ENCODE measurements around the gene DCAF12. TPM values are rescaled to one million over a fixed set of nuclear protein-coding genes. Genes with fewer than 3 reads are reported as not detected.

The DCAF12 gene
- total and polyA plus RNA-seq, 2 donors = 17.9 to 18.6 TPM

DNA sequence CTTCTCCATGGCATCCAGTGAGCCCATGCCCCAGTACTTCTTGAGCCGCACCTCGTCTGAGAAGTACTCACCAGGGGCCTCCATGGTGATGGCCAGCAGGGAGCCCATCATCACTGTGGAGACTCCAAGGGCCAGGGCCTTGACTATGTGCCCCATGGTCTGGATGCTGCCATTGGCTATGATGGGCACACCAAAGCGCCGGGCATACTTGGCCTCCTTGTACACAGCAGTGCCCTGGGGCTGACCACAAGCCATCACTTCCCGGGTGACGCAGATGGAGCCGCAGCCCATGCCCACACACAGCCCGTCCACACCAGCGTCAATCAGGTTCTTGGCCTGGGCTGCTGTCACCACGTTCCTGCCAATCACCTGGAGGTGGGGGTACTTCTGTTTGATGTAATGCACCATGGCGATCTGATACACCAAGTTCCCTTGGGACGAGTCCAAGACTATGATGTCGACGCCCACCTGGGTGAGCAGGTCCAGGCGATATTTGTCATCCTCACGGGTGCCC is 7.0 kb upstream of the DCAF12 start:
- no peaks in the 10 kb centered on the region for H3K4me1 ChIP-seq (ENCODE audit: control insufficient read depth in 2 of 2, insufficient read depth in 2 of 2, low read length in 2 of 2)
- WGBS = 98% methylated on average over 16 of the region's 16 CpGs
- H3K9me3 ChIP-seq (ENCODE audit: control insufficient read depth in 2 of 2, insufficient read depth in 1 of 2, low read length in 1 of 2) = no peaks in the 10 kb centered on the region
- H3K4me3 ChIP-seq (ENCODE audit: low read length in 2 of 2) = no peak overlapping the region
- H3K36me3 ChIP-seq (ENCODE audit: control insufficient read depth in 2 of 2, insufficient read depth in 2 of 2, low read length in 1 of 2) = no peaks in the 10 kb centered on the region
- no peaks in the 10 kb centered on the region for H3K27me3 ChIP-seq (ENCODE audit: control insufficient read depth in 2 of 2, insufficient read depth in 1 of 2, low read length in 1 of 2)
- DNase-seq (ENCODE audit: low read depth in 6 of 9, low spot score in 9 of 9) = no peak
- no peak overlapping the region for H3K27ac ChIP-seq (ENCODE audit: low read depth in 1 of 2, low read length in 1 of 2)

DNA sequence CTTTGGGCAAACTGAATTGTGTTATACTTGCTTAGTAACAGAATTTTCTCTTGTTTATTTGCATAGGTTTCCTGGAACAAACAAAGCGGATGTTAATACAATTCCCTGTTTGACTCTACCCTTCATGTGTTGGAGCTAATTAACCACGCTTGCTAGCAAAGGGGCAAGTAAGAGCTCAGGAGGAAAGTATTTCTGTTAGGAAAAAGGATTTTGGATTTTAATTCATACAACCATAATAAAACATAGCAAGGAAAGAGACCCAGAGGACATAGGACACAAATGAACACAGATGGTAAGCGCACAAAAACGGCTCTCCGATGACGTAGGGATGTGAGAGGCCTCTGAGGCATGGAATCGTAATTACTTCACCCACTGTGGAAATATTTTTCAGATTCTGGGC is 5.1 kb upstream of the DCAF12 start:
- H3K4me3 ChIP-seq (ENCODE audit: low read length in 2 of 2) = no peak overlapping the region
- no peaks in the 10 kb centered on the region for H3K27me3 ChIP-seq (ENCODE audit: control insufficient read depth in 2 of 2, insufficient read depth in 1 of 2, low read length in 1 of 2)
- DNase-seq (ENCODE audit: low read depth in 6 of 9, low spot score in 9 of 9) = no peak
- H3K4me1 ChIP-seq (ENCODE audit: control insufficient read depth in 2 of 2, insufficient read depth in 2 of 2, low read length in 2 of 2) = peaks cover 0 to 4% of the 10 kb centered on the region in 2 donors
- H3K27ac ChIP-seq (ENCODE audit: low read depth in 1 of 2, low read length in 1 of 2) = no peak overlapping the region
- WGBS = 98% methylated on average over 7 of the region's 7 CpGs
- no peaks in the 10 kb centered on the region for H3K9me3 ChIP-seq (ENCODE audit: control insufficient read depth in 2 of 2, insufficient read depth in 1 of 2, low read length in 1 of 2)
- H3K36me3 ChIP-seq (ENCODE audit: control insufficient read depth in 2 of 2, insufficient read depth in 2 of 2, low read length in 1 of 2) = no peaks in the 10 kb centered on the region

DNA sequence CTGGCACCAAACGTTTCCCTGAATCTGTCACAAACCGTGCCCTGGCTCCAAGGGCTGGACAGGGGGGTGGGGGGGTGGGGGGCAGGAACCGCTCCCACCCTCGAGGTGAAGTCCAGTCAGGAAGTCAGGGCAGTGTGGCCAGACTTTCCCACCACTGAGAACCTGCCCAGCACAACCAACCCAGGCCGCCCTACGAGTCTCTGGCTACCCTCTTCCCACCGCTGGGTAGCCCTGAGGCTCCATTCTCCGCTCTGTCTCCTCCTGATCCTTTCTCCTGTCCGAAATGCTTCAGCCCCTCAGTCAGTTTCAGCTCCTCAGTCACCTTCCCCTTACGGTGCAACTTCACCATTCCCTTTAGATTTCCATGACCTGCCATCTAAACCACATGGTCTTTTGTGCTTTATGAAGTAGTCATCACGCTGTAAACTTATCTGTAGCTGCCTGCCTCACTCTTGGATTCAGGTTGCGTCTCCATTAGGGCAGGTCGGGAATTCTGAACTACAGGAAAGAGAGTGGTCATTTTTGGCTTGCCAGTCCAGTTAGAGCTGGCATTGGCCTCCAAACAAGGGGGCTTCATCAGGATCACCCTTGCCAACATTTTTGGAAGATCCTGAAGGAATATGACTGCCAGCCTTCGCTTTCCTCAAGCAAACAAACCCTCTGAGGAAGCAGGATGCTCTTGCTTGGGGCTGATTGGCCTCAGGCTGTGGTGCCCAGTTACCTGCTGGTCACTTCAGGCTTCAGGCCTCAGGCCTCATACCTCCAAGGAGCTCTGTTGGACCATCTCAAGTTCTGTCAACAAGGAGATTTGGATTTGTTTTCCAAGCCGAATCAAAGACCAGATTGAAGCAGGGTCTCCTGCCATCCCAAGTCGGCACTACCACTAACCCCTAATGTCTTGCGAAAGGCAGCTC is 794 bp upstream of the DCAF12 start:
- Histone ChIP-seq H3K4me3 (ENCODE audit: low read length in 2 of 2) (peak overlapping the region; percentile 99), H3K4me1 (ENCODE audit: control insufficient read depth in 2 of 2, insufficient read depth in 2 of 2, low read length in 2 of 2) (peaks cover 11 to 20% of the 10 kb centered on the region in 2 donors), H3K9me3 (ENCODE audit: control insufficient read depth in 2 of 2, insufficient read depth in 1 of 2, low read length in 1 of 2) (peaks cover 0 to 3% of the 10 kb centered on the region in 2 donors), H3K27ac (ENCODE audit: low read depth in 1 of 2, low read length in 1 of 2) (peak overlapping the region; percentile 93 to 94), H3K36me3 (ENCODE audit: control insufficient read depth in 2 of 2, insufficient read depth in 2 of 2, low read length in 1 of 2) (peaks cover 9 to 22% of the 10 kb centered on the region in 2 donors), H3K27me3 (ENCODE audit: control insufficient read depth in 2 of 2, insufficient read depth in 1 of 2, low read length in 1 of 2) (no peaks in the 10 kb centered on the region)
- DNase-seq (ENCODE audit: low read depth in 6 of 9, low spot score in 9 of 9) = no peak
- 78% methylated on average over 17 of the region's 17 CpGs for WGBS

DNA sequence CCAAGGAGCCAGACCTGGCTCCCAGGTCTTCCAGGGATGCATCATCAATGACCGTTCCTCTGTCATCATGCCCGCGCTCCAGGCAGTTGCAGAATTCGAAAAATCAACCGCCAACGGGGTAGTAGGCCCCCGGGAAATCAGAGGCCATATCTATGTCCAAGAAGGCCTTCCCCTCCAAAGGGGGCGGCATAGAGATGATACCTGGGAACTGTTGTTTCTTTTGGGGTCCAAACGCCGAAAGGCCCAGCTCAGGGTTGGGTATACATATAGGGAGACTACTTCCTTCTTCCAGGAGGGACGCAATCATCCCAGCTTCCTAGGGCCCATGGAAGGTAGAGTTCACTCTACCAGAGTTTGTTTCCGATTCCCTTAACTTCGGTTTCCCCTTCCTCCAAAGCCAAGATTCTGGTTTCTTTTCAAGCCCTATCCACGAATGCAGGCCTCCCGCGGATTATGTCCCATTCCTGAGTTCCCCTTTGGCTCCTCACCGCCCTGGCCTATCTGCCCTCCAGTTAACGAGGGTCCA is 754 bp downstream of the DCAF12 start:
- WGBS = 2% methylated on average over 18 of the region's 18 CpGs

DNA sequence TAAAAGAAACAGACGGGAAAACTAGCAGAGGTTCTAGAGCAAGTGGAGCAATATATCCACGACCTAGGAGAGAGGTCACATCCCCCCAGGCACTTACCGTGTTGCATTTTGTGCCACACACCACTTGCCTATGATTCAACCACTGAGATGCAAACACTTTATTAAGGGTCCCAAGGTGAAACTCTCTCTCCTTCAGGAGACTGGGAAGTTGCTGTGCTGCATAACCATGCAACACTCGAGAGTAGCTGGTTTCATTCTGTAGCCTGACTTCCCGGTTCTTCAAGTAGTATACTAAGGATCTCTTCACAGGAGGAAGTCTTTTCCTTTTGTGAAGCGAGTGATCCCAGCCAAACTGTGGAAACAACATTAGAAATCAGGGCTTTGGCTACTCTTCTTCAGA is 1.6 kb downstream of the DCAF12 start:
- Histone ChIP-seq H3K27me3 (ENCODE audit: control insufficient read depth in 2 of 2, insufficient read depth in 1 of 2, low read length in 1 of 2) (no peaks in the 10 kb centered on the region), H3K4me3 (ENCODE audit: low read length in 2 of 2) (peak overlapping the region; percentile 99), H3K36me3 (ENCODE audit: control insufficient read depth in 2 of 2, insufficient read depth in 2 of 2, low read length in 1 of 2) (peaks cover 20 to 37% of the 10 kb centered on the region in 2 donors), H3K27ac (ENCODE audit: low read depth in 1 of 2, low read length in 1 of 2) (peak overlapping the region in 1 of 2 donors; percentile 93), H3K9me3 (ENCODE audit: control insufficient read depth in 2 of 2, insufficient read depth in 1 of 2, low read length in 1 of 2) (peaks cover 0 to 3% of the 10 kb centered on the region in 2 donors), H3K4me1 (ENCODE audit: control insufficient read depth in 2 of 2, insufficient read depth in 2 of 2, low read length in 2 of 2) (peaks cover 11 to 20% of the 10 kb centered on the region in 2 donors)
- 35% methylated on average over 6 of the region's 6 CpGs for WGBS
- DNase-seq (ENCODE audit: low read depth in 6 of 9, low spot score in 9 of 9) = no peak

More for the DNA sequence above, 754 bp downstream of the DCAF12 start:
- DNase-seq (ENCODE audit: low read depth in 6 of 9, low spot score in 9 of 9) = peak in 2 of 9 donors; percentile 15 to 41
- Histone ChIP-seq H3K27ac (ENCODE audit: low read depth in 1 of 2, low read length in 1 of 2) (peak overlapping the region; percentile 93 to 94), H3K36me3 (ENCODE audit: control insufficient read depth in 2 of 2, insufficient read depth in 2 of 2, low read length in 1 of 2) (peaks cover 16 to 34% of the 10 kb centered on the region in 2 donors), H3K4me3 (ENCODE audit: low read length in 2 of 2) (peak overlapping the region; percentile 99), H3K27me3 (ENCODE audit: control insufficient read depth in 2 of 2, insufficient read depth in 1 of 2, low read length in 1 of 2) (no peaks in the 10 kb centered on the region), H3K4me1 (ENCODE audit: control insufficient read depth in 2 of 2, insufficient read depth in 2 of 2, low read length in 2 of 2) (peaks cover 11 to 20% of the 10 kb centered on the region in 2 donors), H3K9me3 (ENCODE audit: control insufficient read depth in 2 of 2, insufficient read depth in 1 of 2, low read length in 1 of 2) (peaks cover 0 to 3% of the 10 kb centered on the region in 2 donors)

DNA sequence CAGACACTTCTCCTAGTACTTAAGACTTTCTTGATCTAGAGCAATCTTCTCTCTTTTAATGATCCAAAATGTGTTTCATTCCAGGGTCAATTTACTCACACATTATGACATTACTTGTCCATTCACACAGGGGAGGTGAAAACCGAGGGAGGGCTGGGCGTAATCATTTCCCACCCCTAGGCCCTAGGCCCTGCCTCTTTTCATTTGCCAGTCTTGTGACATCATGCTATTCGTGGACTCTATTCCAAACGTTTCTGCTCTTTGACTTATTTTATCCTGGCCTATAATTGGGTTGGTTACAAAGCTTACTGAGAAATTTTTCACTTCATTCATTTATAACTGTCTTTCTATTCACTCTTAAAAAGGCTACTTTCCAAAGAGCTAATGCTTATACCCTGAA is 2.4 kb downstream of the DCAF12 start:
- Histone ChIP-seq H3K4me1 (ENCODE audit: control insufficient read depth in 2 of 2, insufficient read depth in 2 of 2, low read length in 2 of 2) (peaks cover 11 to 20% of the 10 kb centered on the region in 2 donors), H3K4me3 (ENCODE audit: low read length in 2 of 2) (no peak overlapping the region)
- 31% methylated on average over 4 of the region's 4 CpGs for WGBS

DNA sequence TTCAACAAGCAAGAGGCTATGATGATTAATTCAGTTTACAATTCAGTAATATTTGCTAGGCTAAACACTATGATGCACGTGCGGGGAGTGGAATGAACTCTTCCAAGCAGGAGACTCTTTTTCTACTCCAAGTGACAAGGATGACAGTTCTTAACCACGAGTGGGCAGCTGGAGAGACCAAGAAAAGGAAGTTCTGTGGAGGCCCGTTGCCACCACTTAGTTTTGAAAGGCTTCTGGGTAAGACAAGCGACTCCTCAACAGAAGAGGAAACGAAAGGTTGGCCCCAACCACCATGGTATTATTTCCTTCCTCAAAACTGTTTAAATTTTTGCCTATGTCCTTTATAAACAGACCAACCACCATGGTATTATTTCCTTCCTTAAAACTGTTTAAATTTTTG is 2.8 kb downstream of the DCAF12 start:
- Histone ChIP-seq H3K36me3 (ENCODE audit: control insufficient read depth in 2 of 2, insufficient read depth in 2 of 2, low read length in 1 of 2) (peaks cover 24 to 45% of the 10 kb centered on the region in 2 donors), H3K27ac (ENCODE audit: low read depth in 1 of 2, low read length in 1 of 2) (peak overlapping the region in 1 of 2 donors; percentile 4), H3K9me3 (ENCODE audit: control insufficient read depth in 2 of 2, insufficient read depth in 1 of 2, low read length in 1 of 2) (peaks cover 0 to 3% of the 10 kb centered on the region in 2 donors), H3K27me3 (ENCODE audit: control insufficient read depth in 2 of 2, insufficient read depth in 1 of 2, low read length in 1 of 2) (no peaks in the 10 kb centered on the region), H3K4me1 (ENCODE audit: control insufficient read depth in 2 of 2, insufficient read depth in 2 of 2, low read length in 2 of 2) (peaks cover 11 to 20% of the 10 kb centered on the region in 2 donors), H3K4me3 (ENCODE audit: low read length in 2 of 2) (no peak overlapping the region)
- peak in 2 of 9 donors; percentile 24 to 55 for DNase-seq (ENCODE audit: low read depth in 6 of 9, low spot score in 9 of 9)
- WGBS = 19% methylated on average over 6 of the region's 6 CpGs

More for the DNA sequence above, 2.4 kb downstream of the DCAF12 start:
- peaks cover 22 to 41% of the 10 kb centered on the region in 2 donors for H3K36me3 ChIP-seq (ENCODE audit: control insufficient read depth in 2 of 2, insufficient read depth in 2 of 2, low read length in 1 of 2)
- peaks cover 0 to 3% of the 10 kb centered on the region in 2 donors for H3K9me3 ChIP-seq (ENCODE audit: control insufficient read depth in 2 of 2, insufficient read depth in 1 of 2, low read length in 1 of 2)
- no peak for DNase-seq (ENCODE audit: low read depth in 6 of 9, low spot score in 9 of 9)
- no peaks in the 10 kb centered on the region for H3K27me3 ChIP-seq (ENCODE audit: control insufficient read depth in 2 of 2, insufficient read depth in 1 of 2, low read length in 1 of 2)
- peak overlapping the region in 1 of 2 donors; percentile 4 for H3K27ac ChIP-seq (ENCODE audit: low read depth in 1 of 2, low read length in 1 of 2)

DNA sequence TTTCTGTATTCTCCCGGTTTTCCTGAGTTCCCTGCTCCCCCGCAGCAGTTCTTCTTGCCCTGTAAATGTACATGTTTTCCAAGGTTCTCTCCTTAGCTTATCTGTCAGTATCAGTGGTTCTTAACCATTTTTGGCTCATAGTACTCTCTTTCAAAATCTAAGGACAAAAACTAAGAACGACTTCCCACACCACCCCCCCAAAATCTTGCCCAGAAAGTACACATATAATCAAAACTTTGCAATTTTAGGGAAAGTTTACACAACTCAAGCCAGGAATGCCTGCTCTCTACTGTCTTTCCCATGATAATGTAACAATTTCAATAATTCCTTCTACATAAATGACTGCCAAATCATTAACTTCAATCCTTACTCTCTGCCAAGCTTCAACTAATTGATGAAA is 4.5 kb downstream of the DCAF12 start:
- no peak for DNase-seq (ENCODE audit: low read depth in 6 of 9, low spot score in 9 of 9)
- Histone ChIP-seq H3K4me3 (ENCODE audit: low read length in 2 of 2) (no peak overlapping the region), H3K4me1 (ENCODE audit: control insufficient read depth in 2 of 2, insufficient read depth in 2 of 2, low read length in 2 of 2) (peaks cover 11 to 17% of the 10 kb centered on the region in 2 donors), H3K27me3 (ENCODE audit: control insufficient read depth in 2 of 2, insufficient read depth in 1 of 2, low read length in 1 of 2) (no peaks in the 10 kb centered on the region), H3K9me3 (ENCODE audit: control insufficient read depth in 2 of 2, insufficient read depth in 1 of 2, low read length in 1 of 2) (peaks cover 0 to 3% of the 10 kb centered on the region in 2 donors), H3K36me3 (ENCODE audit: control insufficient read depth in 2 of 2, insufficient read depth in 2 of 2, low read length in 1 of 2) (peaks cover 31 to 55% of the 10 kb centered on the region in 2 donors), H3K27ac (ENCODE audit: low read depth in 1 of 2, low read length in 1 of 2) (no peak overlapping the region)
- 99% methylated on average over 3 of the region's 3 CpGs for WGBS

DNA sequence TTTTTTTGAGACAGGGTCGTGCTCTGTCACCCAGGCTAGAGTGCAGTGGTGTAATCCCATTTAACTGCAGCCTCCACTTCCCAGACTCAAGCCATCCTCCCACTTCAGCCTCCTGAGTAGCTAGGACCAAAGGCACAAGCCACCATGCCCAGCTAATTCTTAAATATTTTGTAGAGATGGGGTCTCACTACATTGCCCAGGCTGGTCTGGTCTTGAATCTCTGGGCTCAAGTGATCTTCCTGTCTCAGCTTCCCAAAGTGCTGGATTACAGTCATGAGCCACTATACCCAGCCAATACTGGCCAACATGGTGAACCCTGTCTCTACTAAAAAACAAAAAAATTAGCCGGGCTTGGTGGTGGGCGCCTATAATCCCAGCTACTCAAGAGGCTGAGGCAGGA is 6.8 kb downstream of the DCAF12 start:
- Histone ChIP-seq H3K27me3 (ENCODE audit: control insufficient read depth in 2 of 2, insufficient read depth in 1 of 2, low read length in 1 of 2) (no peaks in the 10 kb centered on the region), H3K4me3 (ENCODE audit: low read length in 2 of 2) (no peak overlapping the region), H3K27ac (ENCODE audit: low read depth in 1 of 2, low read length in 1 of 2) (no peak overlapping the region), H3K4me1 (ENCODE audit: control insufficient read depth in 2 of 2, insufficient read depth in 2 of 2, low read length in 2 of 2) (peaks cover 7 to 8% of the 10 kb centered on the region in 2 donors), H3K36me3 (ENCODE audit: control insufficient read depth in 2 of 2, insufficient read depth in 2 of 2, low read length in 1 of 2) (peaks cover 41 to 71% of the 10 kb centered on the region in 2 donors), H3K9me3 (ENCODE audit: control insufficient read depth in 2 of 2, insufficient read depth in 1 of 2, low read length in 1 of 2) (no peaks in the 10 kb centered on the region)
- WGBS = 97% methylated on average over 3 of the region's 3 CpGs
- no peak for DNase-seq (ENCODE audit: low read depth in 6 of 9, low spot score in 9 of 9)
